Measurements from ENCODE around the gene STOML1. TPM values are rescaled to one million over a fixed set of nuclear protein-coding genes. Genes with fewer than 3 reads are reported as not detected.

STOML1 gene
- total RNA-seq, 1 experiment from 2014 or later, result 5.4 TPM

GRCh38 chr15:74041311-74041756 is 49.2 kb upstream of the STOML1 start:
- ATAC-seq, result no peak
- Mint-ChIP-seq H3K4me1 (peaks cover 34% of the 10 kb centered on the region), H3K36me3 (peaks cover 9% of the 10 kb centered on the region; the same call in 1 of the 2 replicates), H3K27me3 (ENCODE audit: low read depth) (peaks cover 3% of the 10 kb centered on the region; the same call in 1 of the 2 replicates), H3K9me3 (no peaks in the 10 kb centered on the region), H3K27ac (no peak overlapping the region), H3K4me3 (no peak overlapping the region)
- CTCF ChIA-PET, result interaction anchor here (0.8 to 9.1 kb wide), 8 partner anchors 9 to 280 kb away, joined by 4 to 290 read pairs (median 10); partner anchors contain the start of genes PML and STOML1
- no peak for TF ChIP-seq HMGA2 (CRISPR knock-in tag; IDR thresholded peaks at IDR 0.05)
- DNase-seq (ENCODE audit: low spot score), result no peak
- POLR2A ChIA-PET, result interaction anchor here (0.8 kb wide), 1 partner anchor 47 kb away, joined by 3 read pairs; the partner anchor contains the start of gene PML

- DNase-seq (ENCODE audit: low spot score), result no peak
- H3K27ac Mint-ChIP-seq, result peak overlapping the region; percentile 38; the same call in 1 of the 2 replicates
- POLR2A ChIA-PET, result interaction anchor here (0.6 to 0.8 kb wide), 2 partner anchors 15 to 46 kb away, joined by 3 to 8 read pairs; partner anchors contain the start of gene PML
These were observed 48.2 kb upstream of the STOML1 start for GRCh38 chr15:74040109-74040850.

More at GRCh38 chr15:74040109-74040850, 48.2 kb upstream of the STOML1 start:
- H3K4me1 Mint-ChIP-seq, result peaks cover 39% of the 10 kb centered on the region
- peaks cover 3% of the 10 kb centered on the region; the same call in 1 of the 2 replicates for H3K27me3 Mint-ChIP-seq (ENCODE audit: low read depth)
- CTCF ChIA-PET, result interaction anchor here (0.5 to 9.1 kb wide), 16 partner anchors 10 to 282 kb away, joined by 3 to 290 read pairs (median 4); partner anchors contain the start of genes PML and STOML1
- peaks cover 14% of the 10 kb centered on the region; the same call in 1 of the 2 replicates for H3K36me3 Mint-ChIP-seq
- no peaks in the 10 kb centered on the region for H3K9me3 Mint-ChIP-seq
- no peak for ATAC-seq
- H3K4me3 Mint-ChIP-seq, result no peak overlapping the region
- TF ChIP-seq FOXJ3 (CRISPR knock-in tag; IDR thresholded peaks at IDR 0.05; ENCODE audit: borderline replicate concordance) (no peak), ATF3 (CRISPR knock-in tag; conservative IDR thresholded peaks at IDR 0.05) (no peak), ZNF121 (CRISPR knock-in tag; IDR thresholded peaks at IDR 0.05) (no peak), CREB1 (CRISPR knock-in tag; IDR thresholded peaks at IDR 0.05) (no peak), CREM (CRISPR knock-in tag; IDR thresholded peaks at IDR 0.05) (no peak), AR (CRISPR knock-in tag; IDR thresholded peaks at IDR 0.05) (no peak), NFATC4 (CRISPR knock-in tag; IDR thresholded peaks at IDR 0.05) (no peak), ZNF138 (CRISPR knock-in tag; conservative IDR thresholded peaks at IDR 0.05) (no peak), SMAD3 (CRISPR knock-in tag; IDR thresholded peaks at IDR 0.05; ENCODE audit: borderline replicate concordance) (no peak), STAT6 (CRISPR knock-in tag; conservative IDR thresholded peaks at IDR 0.05; ENCODE audit: low read depth) (no peak), ZBTB21 (CRISPR knock-in tag; IDR thresholded peaks at IDR 0.05; ENCODE audit: borderline replicate concordance) (no peak), ELF4 (CRISPR knock-in tag; IDR thresholded peaks at IDR 0.05; ENCODE audit: low read depth) (no peak), TEAD4 (CRISPR knock-in tag; IDR thresholded peaks at IDR 0.05) (no peak), ZNF512 (CRISPR knock-in tag; IDR thresholded peaks at IDR 0.05; ENCODE audit: borderline replicate concordance) (no peak)

Measured in WTC11 (cell line).